ENCODE measurements around the gene TMEM141.
"Not testable (repeated sequence)": the region's sequence is repeated elsewhere in the genome, so short reads cannot be mapped to it uniquely, and the experiment has no call there.

TMEM141 gene

GRCh38 chr9:136829981-136830885 lies 39.1 kb downstream of the TMEM141 start:
- Histone ChIP-seq H3K4me3 (ENCODE audit: low read depth, low read length) (no peak overlapping the region), H3K27me3 (ENCODE audit: insufficient read depth, low read length) (no peaks in the 10 kb centered on the region), H3K36me3 (ENCODE audit: insufficient read depth, low read length) (peaks cover 5% of the 10 kb centered on the region; the same call in 1 of the 2 replicates), H2AFZ (ENCODE audit: low read length, unreplicated experiment) (no peak overlapping the region), H3K4me1 (ENCODE audit: control insufficient read depth, insufficient read depth, low read length, unreplicated experiment) (no peaks in the 10 kb centered on the region), H3K27ac (ENCODE audit: low read depth, low read length) (no peak overlapping the region), H3K79me2 (ENCODE audit: control insufficient read depth, insufficient read depth, low read length, unreplicated experiment) (no peaks in the 10 kb centered on the region)

GRCh38 chr9:136831002-136831719 lies 40.0 kb downstream of the TMEM141 start:
- Histone ChIP-seq H3K4me1 (ENCODE audit: control insufficient read depth, insufficient read depth, low read length, unreplicated experiment) (no peaks in the 10 kb centered on the region), H3K36me3 (ENCODE audit: insufficient read depth, low read length) (peaks cover 5% of the 10 kb centered on the region; the same call in 1 of the 2 replicates), H3K79me2 (ENCODE audit: control insufficient read depth, insufficient read depth, low read length, unreplicated experiment) (no peaks in the 10 kb centered on the region), H3K27ac (ENCODE audit: low read depth, low read length) (no peak overlapping the region), H2AFZ (ENCODE audit: low read length, unreplicated experiment) (no peak overlapping the region), H3K27me3 (ENCODE audit: insufficient read depth, low read length) (no peaks in the 10 kb centered on the region), H3K4me3 (ENCODE audit: low read depth, low read length) (no peak overlapping the region)

- no peaks in the 10 kb centered on the region for H3K79me2 ChIP-seq (ENCODE audit: control insufficient read depth, insufficient read depth, low read length, unreplicated experiment)
- H2AFZ ChIP-seq (ENCODE audit: low read length, unreplicated experiment): no peak overlapping the region
- peaks cover 5% of the 10 kb centered on the region; the same call in 1 of the 2 replicates for H3K36me3 ChIP-seq (ENCODE audit: insufficient read depth, low read length)
- no peaks in the 10 kb centered on the region for H3K4me1 ChIP-seq (ENCODE audit: control insufficient read depth, insufficient read depth, low read length, unreplicated experiment)
- no peaks in the 10 kb centered on the region for H3K27me3 ChIP-seq (ENCODE audit: insufficient read depth, low read length)
- no peak overlapping the region for H3K4me3 ChIP-seq (ENCODE audit: low read depth, low read length)
- no peak overlapping the region for H3K27ac ChIP-seq (ENCODE audit: low read depth, low read length)
Measured at GRCh38 chr9:136831720-136832104, 40.6 kb downstream of the TMEM141 start.

GRCh38 chr9:136832581-136832980 lies 41.4 kb downstream of the TMEM141 start:
- no peak overlapping the region for H3K4me3 ChIP-seq (ENCODE audit: low read depth, low read length)
- no peak overlapping the region for H3K27ac ChIP-seq (ENCODE audit: low read depth, low read length)
- H3K36me3 ChIP-seq (ENCODE audit: insufficient read depth, low read length): peaks cover 5% of the 10 kb centered on the region; the same call in 1 of the 2 replicates
- no peaks in the 10 kb centered on the region for H3K27me3 ChIP-seq (ENCODE audit: insufficient read depth, low read length)
- no peak overlapping the region for H2AFZ ChIP-seq (ENCODE audit: low read length, unreplicated experiment)
- H3K79me2 ChIP-seq (ENCODE audit: control insufficient read depth, insufficient read depth, low read length, unreplicated experiment): no peaks in the 10 kb centered on the region
- no peaks in the 10 kb centered on the region for H3K4me1 ChIP-seq (ENCODE audit: control insufficient read depth, insufficient read depth, low read length, unreplicated experiment)

- not testable (repeated sequence) for H3K36me3 ChIP-seq (ENCODE audit: insufficient read depth, low read length); H2AFZ ChIP-seq (ENCODE audit: low read length, unreplicated experiment); H3K4me3 ChIP-seq (ENCODE audit: low read depth, low read length); H3K79me2 ChIP-seq (ENCODE audit: control insufficient read depth, insufficient read depth, low read length, unreplicated experiment); H3K27ac ChIP-seq (ENCODE audit: low read depth, low read length); H3K27me3 ChIP-seq (ENCODE audit: insufficient read depth, low read length); H3K4me1 ChIP-seq (ENCODE audit: control insufficient read depth, insufficient read depth, low read length, unreplicated experiment)
Measured at GRCh38 chr9:136833381-136834048, 42.4 kb downstream of the TMEM141 start.

GRCh38 chr9:136835162-136835931 lies 44.2 kb downstream of the TMEM141 start:
- H3K36me3 ChIP-seq (ENCODE audit: insufficient read depth, low read length): peaks cover 5% of the 10 kb centered on the region; the same call in 1 of the 2 replicates

GRCh38 chr9:136835932-136836904 lies 45.1 kb downstream of the TMEM141 start:
- H2AFZ ChIP-seq (ENCODE audit: low read length, unreplicated experiment): no peak overlapping the region
- H3K27me3 ChIP-seq (ENCODE audit: insufficient read depth, low read length): no peaks in the 10 kb centered on the region
- no peak overlapping the region for H3K27ac ChIP-seq (ENCODE audit: low read depth, low read length)
- no peak overlapping the region for H3K4me3 ChIP-seq (ENCODE audit: low read depth, low read length)
- H3K4me1 ChIP-seq (ENCODE audit: control insufficient read depth, insufficient read depth, low read length, unreplicated experiment): peaks cover 6% of the 10 kb centered on the region
- H3K79me2 ChIP-seq (ENCODE audit: control insufficient read depth, insufficient read depth, low read length, unreplicated experiment): no peaks in the 10 kb centered on the region
- peaks cover 5% of the 10 kb centered on the region; the same call in 1 of the 2 replicates for H3K36me3 ChIP-seq (ENCODE audit: insufficient read depth, low read length)

More at GRCh38 chr9:136835162-136835931, 44.2 kb downstream of the TMEM141 start:
- H2AFZ ChIP-seq (ENCODE audit: low read length, unreplicated experiment): no peak overlapping the region
- H3K27me3 ChIP-seq (ENCODE audit: insufficient read depth, low read length): no peaks in the 10 kb centered on the region
- H3K4me1 ChIP-seq (ENCODE audit: control insufficient read depth, insufficient read depth, low read length, unreplicated experiment): no peaks in the 10 kb centered on the region
- H3K4me3 ChIP-seq (ENCODE audit: low read depth, low read length): no peak overlapping the region
- H3K79me2 ChIP-seq (ENCODE audit: control insufficient read depth, insufficient read depth, low read length, unreplicated experiment): no peaks in the 10 kb centered on the region
- H3K27ac ChIP-seq (ENCODE audit: low read depth, low read length): no peak overlapping the region

GRCh38 chr9:136837146-136837855 lies 46.2 kb downstream of the TMEM141 start:
- H2AFZ ChIP-seq (ENCODE audit: low read length, unreplicated experiment): no peak overlapping the region
- no peak overlapping the region for H3K27ac ChIP-seq (ENCODE audit: low read depth, low read length)
- no peak overlapping the region for H3K4me3 ChIP-seq (ENCODE audit: low read depth, low read length)
- H3K4me1 ChIP-seq (ENCODE audit: control insufficient read depth, insufficient read depth, low read length, unreplicated experiment): peaks cover 15% of the 10 kb centered on the region
- no peaks in the 10 kb centered on the region for H3K27me3 ChIP-seq (ENCODE audit: insufficient read depth, low read length)
- no peaks in the 10 kb centered on the region for H3K79me2 ChIP-seq (ENCODE audit: control insufficient read depth, insufficient read depth, low read length, unreplicated experiment)
- no peaks in the 10 kb centered on the region for H3K36me3 ChIP-seq (ENCODE audit: insufficient read depth, low read length)

GRCh38 chr9:136837856-136838277 lies 46.7 kb downstream of the TMEM141 start:
- not testable (repeated sequence) for H2AFZ ChIP-seq (ENCODE audit: low read length, unreplicated experiment); H3K36me3 ChIP-seq (ENCODE audit: insufficient read depth, low read length); H3K27me3 ChIP-seq (ENCODE audit: insufficient read depth, low read length); H3K79me2 ChIP-seq (ENCODE audit: control insufficient read depth, insufficient read depth, low read length, unreplicated experiment); H3K4me3 ChIP-seq (ENCODE audit: low read depth, low read length); H3K27ac ChIP-seq (ENCODE audit: low read depth, low read length)
- H3K4me1 ChIP-seq (ENCODE audit: control insufficient read depth, insufficient read depth, low read length, unreplicated experiment): peaks cover 15% of the 10 kb centered on the region

Measured in ACC112 (cell line).